Activated naive CD8-positive, alpha-beta T cell treated with anti-CD3 and anti-CD28 coated beads, Interleukin-2, amount 10 ng/mL, durations not matched to agents 7 days and 5 days (primary cell): ENCODE data around the gene POU5F2. TPM values are rescaled to one million over a fixed set of nuclear protein-coding genes. Genes with fewer than 3 reads are reported as not detected.

Source experiments
- ATAC-seq: fragments of 150-1000 bp; cut with Tn5 transposase; one replicate; pipeline ENCODE4 v1.10.0; 2021; ENCODE audit warnings: low read depth, moderate library complexity
- POLR2A ChIA-PET: fragments of 350-600 bp; sonication (Branson Sonifier 250); formaldehyde crosslinking; loops from one replicate; lab custom pipeline; 2021; ENCODE audit warnings: antibody characterized with exemption; lab: Charles Lee
- DNase-seq: peaks from one replicate; pipeline ENCODE4 v3.0.0; 2021
- H3K27ac Mint-ChIP-seq: one replicate; pipeline ENCODE4 v1.8.0; 2022; ENCODE audit warnings: mild to moderate bottlenecking, mixed read lengths
- H3K27me3 Mint-ChIP-seq: one replicate; pipeline ENCODE4 v1.8.0; 2022; ENCODE audit warnings: mild to moderate bottlenecking, moderate library complexity, mixed read lengths
- H3K36me3 Mint-ChIP-seq: one replicate; pipeline ENCODE4 v1.8.0; 2021; ENCODE audit warnings: mild to moderate bottlenecking, mixed read lengths
- H3K4me1 Mint-ChIP-seq: one replicate; pipeline ENCODE4 v1.8.0; 2021; ENCODE audit warnings: mixed read lengths
- H3K4me3 Mint-ChIP-seq: one replicate; pipeline ENCODE4 v1.8.0; 2022; ENCODE audit warnings: mild to moderate bottlenecking, moderate library complexity, mixed read lengths
- H3K9me3 Mint-ChIP-seq: one replicate; pipeline ENCODE4 v1.8.0; 2021; ENCODE audit warnings: mixed read lengths
- total RNA-seq, 2 experiments: library from RNA; stranded (reverse); gene quantifications; one replicate each; pipeline ENCODE4 v1.2.3, GENCODE V29; 2021

The POU5F2 gene
- total RNA-seq, 2 experiments from 2014 or later: 1.3 to 1.4 TPM

- Mint-ChIP-seq H3K4me3 (no peak overlapping the region), H3K36me3 (no peaks in the 10 kb centered on the region), H3K27ac (no peak overlapping the region), H3K4me1 (no peaks in the 10 kb centered on the region), H3K27me3 (no peaks in the 10 kb centered on the region), H3K9me3 (no peaks in the 10 kb centered on the region)
- no peak for DNase-seq
- POLR2A ChIA-PET: no interaction called here
- no peak for ATAC-seq
Observed at GRCh38 chr5:93731987-93732386, 9.4 kb downstream of the POU5F2 start.

- Mint-ChIP-seq H3K27ac (no peak overlapping the region), H3K36me3 (no peaks in the 10 kb centered on the region), H3K9me3 (no peaks in the 10 kb centered on the region), H3K4me1 (no peaks in the 10 kb centered on the region), H3K4me3 (no peak overlapping the region), H3K27me3 (no peaks in the 10 kb centered on the region)
- ATAC-seq (no peak), DNase-seq (no peak)
- POLR2A ChIA-PET: no interaction called here
Observed at GRCh38 chr5:93726595-93726994, 14.8 kb downstream of the POU5F2 start.

GRCh38 chr5:93724791-93725190, 16.6 kb downstream of the POU5F2 start:
- Mint-ChIP-seq H3K27me3 (no peaks in the 10 kb centered on the region), H3K4me1 (peaks cover 3% of the 10 kb centered on the region), H3K4me3 (no peak overlapping the region), H3K27ac (no peak overlapping the region), H3K36me3 (no peaks in the 10 kb centered on the region), H3K9me3 (no peaks in the 10 kb centered on the region)
- POLR2A ChIA-PET: no interaction called here
- no peak for ATAC-seq
- DNase-seq: no peak

- H3K4me1 Mint-ChIP-seq: peaks cover 3% of the 10 kb centered on the region
- no peak overlapping the region for H3K27ac Mint-ChIP-seq
- H3K4me3 Mint-ChIP-seq: no peak overlapping the region
- POLR2A ChIA-PET: no interaction called here
- DNase-seq (no peak), ATAC-seq (no peak)
- no peaks in the 10 kb centered on the region for H3K9me3 Mint-ChIP-seq
- H3K27me3 Mint-ChIP-seq: no peaks in the 10 kb centered on the region
- no peaks in the 10 kb centered on the region for H3K36me3 Mint-ChIP-seq
Observed at GRCh38 chr5:93723681-93724080, 17.7 kb downstream of the POU5F2 start.

- no peak overlapping the region for H3K4me3 Mint-ChIP-seq
- no peak overlapping the region for H3K27ac Mint-ChIP-seq
- no peaks in the 10 kb centered on the region for H3K27me3 Mint-ChIP-seq
- POLR2A ChIA-PET: no interaction called here
- H3K9me3 Mint-ChIP-seq: no peaks in the 10 kb centered on the region
- peaks cover 3% of the 10 kb centered on the region for H3K4me1 Mint-ChIP-seq
- no peaks in the 10 kb centered on the region for H3K36me3 Mint-ChIP-seq
- ATAC-seq: no peak
- no peak for DNase-seq
Observed at GRCh38 chr5:93723005-93723404, 18.4 kb downstream of the POU5F2 start.

- Mint-ChIP-seq H3K4me3 (no peak overlapping the region), H3K27me3 (no peaks in the 10 kb centered on the region), H3K9me3 (no peaks in the 10 kb centered on the region), H3K4me1 (peaks cover 3% of the 10 kb centered on the region), H3K36me3 (no peaks in the 10 kb centered on the region), H3K27ac (no peak overlapping the region)
- POLR2A ChIA-PET: no interaction called here
- ATAC-seq (no peak), DNase-seq (no peak)
Observed at GRCh38 chr5:93722588-93722987, 18.8 kb downstream of the POU5F2 start.

- ATAC-seq: no peak
- DNase-seq: no peak
- no peaks in the 10 kb centered on the region for H3K27me3 Mint-ChIP-seq
- H3K4me3 Mint-ChIP-seq: no peak overlapping the region
- H3K9me3 Mint-ChIP-seq: no peaks in the 10 kb centered on the region
- POLR2A ChIA-PET: no interaction called here
- H3K4me1 Mint-ChIP-seq: peaks cover 3% of the 10 kb centered on the region
- H3K27ac Mint-ChIP-seq: no peak overlapping the region
- H3K36me3 Mint-ChIP-seq: no peaks in the 10 kb centered on the region
Observed at GRCh38 chr5:93721511-93721910, 19.9 kb downstream of the POU5F2 start.

GRCh38 chr5:93721071-93721470, 20.3 kb downstream of the POU5F2 start:
- no peak for DNase-seq
- POLR2A ChIA-PET: no interaction called here
- H3K27ac Mint-ChIP-seq: no peak overlapping the region
- H3K4me3 Mint-ChIP-seq: no peak overlapping the region
- no peaks in the 10 kb centered on the region for H3K9me3 Mint-ChIP-seq
- peak; percentile 76 for ATAC-seq
- peaks cover 3% of the 10 kb centered on the region for H3K4me1 Mint-ChIP-seq
- no peaks in the 10 kb centered on the region for H3K36me3 Mint-ChIP-seq
- no peaks in the 10 kb centered on the region for H3K27me3 Mint-ChIP-seq

- Mint-ChIP-seq H3K4me3 (no peak overlapping the region), H3K4me1 (peaks cover 5% of the 10 kb centered on the region), H3K9me3 (no peaks in the 10 kb centered on the region), H3K27me3 (no peaks in the 10 kb centered on the region), H3K36me3 (no peaks in the 10 kb centered on the region), H3K27ac (no peak overlapping the region)
- POLR2A ChIA-PET: no interaction called here
- DNase-seq: no peak
- ATAC-seq: no peak
Observed at GRCh38 chr5:93717162-93717561, 24.2 kb downstream of the POU5F2 start.

GRCh38 chr5:93716453-93716852, 24.9 kb downstream of the POU5F2 start:
- Mint-ChIP-seq H3K27me3 (no peaks in the 10 kb centered on the region), H3K4me1 (peaks cover 5% of the 10 kb centered on the region)
- ATAC-seq: no peak

GRCh38 chr5:93715761-93716160, 25.6 kb downstream of the POU5F2 start:
- DNase-seq (no peak), ATAC-seq (no peak)
- no peaks in the 10 kb centered on the region for H3K36me3 Mint-ChIP-seq
- H3K4me3 Mint-ChIP-seq: no peak overlapping the region
- POLR2A ChIA-PET: no interaction called here
- peaks cover 3% of the 10 kb centered on the region for H3K4me1 Mint-ChIP-seq
- no peak overlapping the region for H3K27ac Mint-ChIP-seq
- H3K27me3 Mint-ChIP-seq: no peaks in the 10 kb centered on the region
- H3K9me3 Mint-ChIP-seq: no peaks in the 10 kb centered on the region

More at GRCh38 chr5:93716453-93716852, 24.9 kb downstream of the POU5F2 start:
- no peaks in the 10 kb centered on the region for H3K36me3 Mint-ChIP-seq
- no peaks in the 10 kb centered on the region for H3K9me3 Mint-ChIP-seq
- H3K27ac Mint-ChIP-seq: no peak overlapping the region
- no peak for DNase-seq
- H3K4me3 Mint-ChIP-seq: no peak overlapping the region
- POLR2A ChIA-PET: no interaction called here

- H3K4me3 Mint-ChIP-seq: no peak overlapping the region
- H3K4me1 Mint-ChIP-seq: peaks cover 3% of the 10 kb centered on the region
- no peaks in the 10 kb centered on the region for H3K36me3 Mint-ChIP-seq
- no peak for DNase-seq
- no peak for ATAC-seq
- H3K9me3 Mint-ChIP-seq: no peaks in the 10 kb centered on the region
- H3K27ac Mint-ChIP-seq: no peak overlapping the region
- H3K27me3 Mint-ChIP-seq: no peaks in the 10 kb centered on the region
- POLR2A ChIA-PET: no interaction called here
Observed at GRCh38 chr5:93715327-93715726, 26.1 kb downstream of the POU5F2 start.

GRCh38 chr5:93708442-93708841, 33.0 kb downstream of the POU5F2 start:
- peaks cover 2% of the 10 kb centered on the region for H3K36me3 Mint-ChIP-seq
- H3K27me3 Mint-ChIP-seq: no peaks in the 10 kb centered on the region
- ATAC-seq (no peak), DNase-seq (no peak)
- peaks cover 4% of the 10 kb centered on the region for H3K9me3 Mint-ChIP-seq
- POLR2A ChIA-PET: no interaction called here
- no peak overlapping the region for H3K27ac Mint-ChIP-seq
- H3K4me3 Mint-ChIP-seq: no peak overlapping the region
- peaks cover 3% of the 10 kb centered on the region for H3K4me1 Mint-ChIP-seq

GRCh38 chr5:93705896-93706295, 35.5 kb downstream of the POU5F2 start:
- ATAC-seq: no peak
- no peaks in the 10 kb centered on the region for H3K27me3 Mint-ChIP-seq
- peaks cover 2% of the 10 kb centered on the region for H3K36me3 Mint-ChIP-seq
- H3K9me3 Mint-ChIP-seq: peaks cover 4% of the 10 kb centered on the region
- no peak overlapping the region for H3K4me3 Mint-ChIP-seq
- POLR2A ChIA-PET: no interaction called here
- peaks cover 3% of the 10 kb centered on the region for H3K4me1 Mint-ChIP-seq
- DNase-seq: no peak
- H3K27ac Mint-ChIP-seq: no peak overlapping the region

- POLR2A ChIA-PET: no interaction called here
- DNase-seq (no peak), ATAC-seq (no peak)
- Mint-ChIP-seq H3K9me3 (peaks cover 4% of the 10 kb centered on the region), H3K27me3 (no peaks in the 10 kb centered on the region), H3K27ac (no peak overlapping the region), H3K4me3 (no peak overlapping the region), H3K4me1 (peaks cover 3% of the 10 kb centered on the region), H3K36me3 (peaks cover 2% of the 10 kb centered on the region)
Observed at GRCh38 chr5:93704996-93705395, 36.4 kb downstream of the POU5F2 start.
